Karpas-422 (cell line): ENCODE measurements around the gene CHIT1. TPM values are rescaled to one million over a fixed set of nuclear protein-coding genes. Genes with fewer than 3 reads are reported as not detected.

Experiments used
- DNase-seq: peaks from one replicate; pipeline ENCODE4 v3.0.0-alpha.2; 2015
- H2AFZ ChIP-seq: fragments of 200-600 bp; sonication (generic); 2 replicates; pipeline ENCODE4 v1.6.1; 2014; ENCODE audit warnings: antibody characterized with exemption, low read length, mixed read lengths
- H3K27ac ChIP-seq: fragments of 200-600 bp; sonication (generic); 2 replicates; pipeline ENCODE4 v1.5.1; 2014; ENCODE audit warnings: mild to moderate bottlenecking, low read length, moderate library complexity
- H3K27me3 ChIP-seq: fragments of 200-600 bp; sonication (generic); 2 replicates; pipeline ENCODE4 v1.6.1; 2014; ENCODE audit warnings: low read length, mixed read lengths
- H3K36me3 ChIP-seq: fragments of 200-600 bp; sonication (generic); 2 replicates; pipeline ENCODE4 v1.6.1; 2014; ENCODE audit warnings: low read length, mixed read lengths; ENCODE audit not compliant: insufficient read depth
- H3K4me1 ChIP-seq: fragments of 200-600 bp; sonication (generic); 2 replicates; pipeline ENCODE4 v1.6.1; 2014; ENCODE audit warnings: mild to moderate bottlenecking, low read length, mixed read lengths
- H3K4me2 ChIP-seq: fragments of 200-600 bp; sonication (generic); 2 replicates; pipeline ENCODE4 v1.6.1; 2014; ENCODE audit warnings: low read length, low read depth, mild to moderate bottlenecking; ENCODE audit not compliant: poor library complexity, severe bottlenecking
- H3K4me3 ChIP-seq: fragments of 200-600 bp; sonication (generic); 2 replicates; pipeline ENCODE4 v1.5.1; 2014; ENCODE audit warnings: mild to moderate bottlenecking, antibody characterized with exemption, low read length, mixed read lengths
- H3K79me2 ChIP-seq: fragments of 200-600 bp; sonication (generic); 2 replicates; pipeline ENCODE4 v1.6.1; 2014; ENCODE audit warnings: mild to moderate bottlenecking, low read length, mixed read lengths
- H3K9ac ChIP-seq: fragments of 200-600 bp; sonication (generic); 2 replicates; pipeline ENCODE4 v1.6.0; 2014; ENCODE audit warnings: low read length
- H3K9me2 ChIP-seq: fragments of 200-600 bp; sonication (generic), shearing (Covaris generic); replicated peaks from 2 replicates; pipeline ENCODE4 v1.6.0; 2014; ENCODE audit warnings: mild to moderate bottlenecking, low read length, moderate library complexity; ENCODE audit not compliant: insufficient read depth
- H3K9me3 ChIP-seq: fragments of 300-700, 200-600 bp; sonication (generic); 2 replicates; pipeline ENCODE4 v1.6.1; 2014; ENCODE audit warnings: low read length, mixed read lengths
- H4K20me1 ChIP-seq: fragments of 200-600 bp; sonication (generic); 2 replicates; pipeline ENCODE4 v1.6.1; 2014; ENCODE audit warnings: mild to moderate bottlenecking, antibody characterized with exemption, low read length, low read depth; ENCODE audit not compliant: insufficient read depth
- total RNA-seq: library from RNA; depleted of rRNA; stranded (reverse); fragments of >200 nt; shearing (Covaris generic); gene quantifications from 2 replicates; pipeline ENCODE4 v1.2.3, GENCODE V29; 2014; ENCODE audit warnings: low replicate concordance

Gene CHIT1
- total RNA-seq, 1 experiment from 2014 or later, result 0.89 TPM

GRCh38 chr1:203199816-203200571, 29.5 kb downstream of the CHIT1 start:
- H3K9me3 ChIP-seq, result no peaks in the 10 kb centered on the region
- no peak overlapping the region for H2AFZ ChIP-seq
- H3K9me2 ChIP-seq, result no peaks in the 10 kb centered on the region
- H3K36me3 ChIP-seq, result no peaks in the 10 kb centered on the region
- H3K27ac ChIP-seq, result no peak overlapping the region
- H3K4me3 ChIP-seq, result no peak overlapping the region
- H3K9ac ChIP-seq, result no peak overlapping the region
- H3K79me2 ChIP-seq, result no peaks in the 10 kb centered on the region
- H3K4me2 ChIP-seq, result no peak overlapping the region
- DNase-seq, result no peak
- no peaks in the 10 kb centered on the region for H4K20me1 ChIP-seq
- peaks cover 9% of the 10 kb centered on the region for H3K4me1 ChIP-seq
- no peaks in the 10 kb centered on the region; the same call in 1 of the 2 replicates for H3K27me3 ChIP-seq

- Histone ChIP-seq H4K20me1 (no peaks in the 10 kb centered on the region), H3K9ac (no peak overlapping the region), H2AFZ (no peak overlapping the region), H3K9me2 (no peaks in the 10 kb centered on the region), H3K9me3 (no peaks in the 10 kb centered on the region), H3K27me3 (no peaks in the 10 kb centered on the region; the same call in 1 of the 2 replicates), H3K4me3 (no peak overlapping the region), H3K4me2 (no peak overlapping the region), H3K4me1 (peaks cover 9% of the 10 kb centered on the region), H3K27ac (no peak overlapping the region), H3K36me3 (no peaks in the 10 kb centered on the region), H3K79me2 (no peaks in the 10 kb centered on the region)
- DNase-seq, result no peak
Observed at GRCh38 chr1:203199481-203199815, 30.0 kb downstream of the CHIT1 start.

DNA sequence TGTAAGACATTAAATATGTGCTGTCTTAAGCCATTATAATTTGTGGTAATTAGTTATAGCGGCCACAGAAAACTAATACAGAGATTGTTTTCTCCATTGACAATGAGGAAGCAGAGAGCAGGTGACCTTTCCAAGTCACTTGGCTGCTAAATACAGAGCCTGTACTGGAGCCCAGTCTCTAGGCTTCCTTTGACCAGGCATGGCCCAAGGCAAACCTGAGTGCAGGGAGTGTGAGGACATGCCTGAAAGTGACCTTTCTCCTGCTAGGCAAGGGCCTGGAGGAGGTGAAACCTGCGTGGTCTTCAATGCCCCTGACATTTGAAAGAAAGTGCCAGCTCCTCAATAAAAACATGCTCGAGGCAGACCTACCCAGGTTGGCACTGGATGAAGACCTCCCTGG, 30.5 kb downstream of the CHIT1 start:
- no peaks in the 10 kb centered on the region for H3K79me2 ChIP-seq
- no peak overlapping the region for H3K4me2 ChIP-seq
- no peak overlapping the region for H3K9ac ChIP-seq
- no peaks in the 10 kb centered on the region for H3K36me3 ChIP-seq
- H3K9me2 ChIP-seq, result no peaks in the 10 kb centered on the region
- H3K4me1 ChIP-seq, result peaks cover 9% of the 10 kb centered on the region
- no peak for DNase-seq
- H3K27ac ChIP-seq, result no peak overlapping the region
- no peak overlapping the region for H2AFZ ChIP-seq
- no peaks in the 10 kb centered on the region for H3K9me3 ChIP-seq
- H3K4me3 ChIP-seq, result no peak overlapping the region
- H4K20me1 ChIP-seq, result no peaks in the 10 kb centered on the region
- no peaks in the 10 kb centered on the region; the same call in 1 of the 2 replicates for H3K27me3 ChIP-seq

GRCh38 chr1:203197625-203198024, 31.8 kb downstream of the CHIT1 start:
- Histone ChIP-seq H3K36me3 (no peaks in the 10 kb centered on the region), H4K20me1 (no peaks in the 10 kb centered on the region), H3K27ac (no peak overlapping the region), H3K79me2 (no peaks in the 10 kb centered on the region), H3K9me3 (no peaks in the 10 kb centered on the region), H3K27me3 (no peaks in the 10 kb centered on the region; the same call in 1 of the 2 replicates), H3K4me2 (no peak overlapping the region), H3K9ac (no peak overlapping the region), H2AFZ (no peak overlapping the region), H3K4me3 (no peak overlapping the region), H3K4me1 (peaks cover 9% of the 10 kb centered on the region), H3K9me2 (no peaks in the 10 kb centered on the region)
- DNase-seq, result no peak

DNA sequence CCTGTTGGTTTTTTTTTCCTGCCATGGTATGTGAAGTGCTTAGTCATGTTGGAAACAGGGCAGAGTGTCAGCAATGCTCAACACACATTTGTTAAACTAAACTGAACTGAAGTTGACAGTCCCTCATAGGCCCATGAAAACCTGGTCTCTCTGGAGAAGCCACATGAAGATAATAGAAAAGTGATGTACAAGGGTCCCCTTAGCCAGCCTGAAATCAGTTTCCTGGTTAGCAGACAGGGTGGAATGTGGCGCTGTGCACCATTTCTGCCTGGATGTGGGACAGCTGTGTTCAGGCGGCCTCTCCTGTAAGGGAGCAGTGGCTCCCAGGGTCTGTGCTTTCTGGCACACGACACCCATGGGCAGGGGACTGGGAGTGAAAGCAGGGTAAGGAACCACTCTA, 33.1 kb downstream of the CHIT1 start:
- Histone ChIP-seq H4K20me1 (no peaks in the 10 kb centered on the region), H3K36me3 (no peaks in the 10 kb centered on the region), H3K9ac (no peak overlapping the region), H3K27me3 (no peaks in the 10 kb centered on the region; the same call in 1 of the 2 replicates), H3K27ac (no peak overlapping the region), H3K9me2 (no peaks in the 10 kb centered on the region), H3K4me2 (no peak overlapping the region), H3K79me2 (no peaks in the 10 kb centered on the region), H2AFZ (no peak overlapping the region), H3K4me3 (no peak overlapping the region), H3K9me3 (no peaks in the 10 kb centered on the region), H3K4me1 (peaks cover 9% of the 10 kb centered on the region)
- no peak for DNase-seq

- no peaks in the 10 kb centered on the region for H3K27me3 ChIP-seq
- H3K4me1 ChIP-seq, result peaks cover 50% of the 10 kb centered on the region
- peak overlapping the region; percentile 68 for H3K4me2 ChIP-seq
- H2AFZ ChIP-seq, result peak overlapping the region; percentile 59
- peak overlapping the region; percentile 49; the same call in 1 of the 2 replicates for H3K4me3 ChIP-seq
- no peaks in the 10 kb centered on the region for H3K9me2 ChIP-seq
- no peak for DNase-seq
- peak overlapping the region; percentile 90 for H3K27ac ChIP-seq
- H4K20me1 ChIP-seq, result no peaks in the 10 kb centered on the region
- H3K9me3 ChIP-seq, result no peaks in the 10 kb centered on the region
- no peaks in the 10 kb centered on the region for H3K36me3 ChIP-seq
- peak overlapping the region; percentile 57 for H3K9ac ChIP-seq
- no peaks in the 10 kb centered on the region for H3K79me2 ChIP-seq
Observed at GRCh38 chr1:203190949-203191348, 38.5 kb downstream of the CHIT1 start.

DNA sequence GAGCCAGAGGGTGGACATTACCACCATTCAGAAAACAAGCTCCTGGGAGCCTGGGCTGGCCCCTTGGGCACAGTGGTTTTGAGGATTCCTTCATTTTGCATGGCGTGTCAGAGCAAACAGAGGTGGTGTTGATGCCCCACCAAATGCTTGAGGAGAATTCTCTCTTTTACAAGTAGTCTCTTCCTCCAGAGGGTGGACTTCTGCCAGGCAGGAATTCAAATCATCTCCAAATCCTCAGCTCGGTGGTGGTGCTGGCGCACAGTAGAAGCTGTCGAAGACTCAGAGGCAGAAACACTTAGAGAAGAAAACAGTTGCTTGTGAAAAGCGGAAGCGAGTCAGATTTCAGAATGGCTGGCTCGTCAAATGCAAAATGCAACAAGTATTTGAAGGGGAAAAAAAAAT, 39.5 kb downstream of the CHIT1 start:
- Histone ChIP-seq H3K79me2 (no peaks in the 10 kb centered on the region), H3K9me3 (no peaks in the 10 kb centered on the region), H2AFZ (peak overlapping the region; percentile 59), H3K36me3 (no peaks in the 10 kb centered on the region), H4K20me1 (no peaks in the 10 kb centered on the region), H3K4me2 (peak overlapping the region; percentile 68), H3K9me2 (no peaks in the 10 kb centered on the region), H3K27me3 (no peaks in the 10 kb centered on the region), H3K9ac (peak overlapping the region; percentile 57), H3K4me1 (peaks cover 59% of the 10 kb centered on the region), H3K27ac (peak overlapping the region; percentile 90), H3K4me3 (peak overlapping the region; percentile 49)
- DNase-seq, result peak; percentile 93

DNA sequence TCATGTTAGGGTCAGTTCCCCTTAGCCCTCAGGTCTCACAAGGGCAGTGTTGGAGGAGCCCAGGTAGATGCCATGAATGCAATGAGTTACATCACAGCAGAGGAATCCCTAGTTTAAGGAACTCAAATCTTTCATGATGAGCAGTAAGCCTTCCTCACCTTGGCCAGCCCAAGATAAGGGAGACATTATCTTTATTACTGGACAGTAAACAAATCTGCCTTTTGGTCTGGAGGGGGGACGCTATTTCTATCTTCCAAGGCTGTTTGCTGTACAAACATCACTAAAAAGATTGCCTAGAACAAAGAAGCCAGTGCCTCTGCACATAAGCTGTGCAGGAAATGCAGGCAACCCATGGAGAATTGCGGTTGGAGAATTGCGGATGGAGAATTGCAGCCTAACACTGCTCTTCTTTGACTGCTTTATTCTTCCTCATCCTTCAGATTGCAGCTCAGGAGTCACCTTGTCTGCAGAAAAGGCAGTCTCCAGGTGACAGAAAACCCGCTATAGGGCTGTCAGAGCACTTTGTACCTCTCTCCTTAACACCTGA, 40.7 kb downstream of the CHIT1 start:
- peaks cover 59% of the 10 kb centered on the region for H3K4me1 ChIP-seq
- H3K27me3 ChIP-seq, result no peaks in the 10 kb centered on the region
- no peaks in the 10 kb centered on the region for H3K36me3 ChIP-seq

More for the DNA sequence above, 40.7 kb downstream of the CHIT1 start:
- no peaks in the 10 kb centered on the region for H3K9me3 ChIP-seq
- no peaks in the 10 kb centered on the region for H3K79me2 ChIP-seq
- no peak overlapping the region for H3K4me3 ChIP-seq
- no peak overlapping the region for H2AFZ ChIP-seq
- peak overlapping the region; percentile 90 for H3K27ac ChIP-seq
- no peak overlapping the region for H3K9ac ChIP-seq
- H3K4me2 ChIP-seq, result no peak overlapping the region
- DNase-seq, result peak; percentile 39
- no peaks in the 10 kb centered on the region for H4K20me1 ChIP-seq
- no peaks in the 10 kb centered on the region for H3K9me2 ChIP-seq
